GM23338 (cell line): Measurements from ENCODE around the gene KCNK3. TPM values are rescaled to one million over a fixed set of nuclear protein-coding genes. Genes with fewer than 3 reads are reported as not detected.

Source experiments
- ATAC-seq: fragments of 200-7000 bp; cut with Tn5 transposase; 3 replicates; pipeline ENCODE4 v1.9.1; 2020
- DNase-seq: peaks from one replicate; pipeline ENCODE4 v3.0.0-alpha.2; 2015; ENCODE audit warnings: low spot score
- H2AFZ ChIP-seq: fragments of 200-600 bp; sonication (generic); 2 replicates; pipeline ENCODE4 v1.8.0; 2016; ENCODE audit warnings: antibody characterized with exemption, mild to moderate bottlenecking, moderate library complexity
- H3F3A ChIP-seq: fragments of 200-600 bp; sonication (generic); replicated peaks from 2 replicates; pipeline ENCODE4 v1.8.0; 2017; ENCODE audit warnings: antibody characterized with exemption, mixed run types, low read depth
- H3K27ac ChIP-seq: fragments of 200-600 bp; sonication (generic); 2 replicates; pipeline ENCODE4 v1.6.1; 2016; ENCODE audit warnings: low read depth
- H3K27me3 ChIP-seq: fragments of 200-600 bp; sonication (generic); 2 replicates; pipeline ENCODE4 v1.8.0; 2016; ENCODE audit warnings: mild to moderate bottlenecking, mixed run types, moderate library complexity; ENCODE audit not compliant: insufficient read depth
- H3K36me3 ChIP-seq: fragments of 200-600 bp; sonication (generic); 2 replicates; pipeline ENCODE4 v1.8.0; 2016; ENCODE audit warnings: mild to moderate bottlenecking; ENCODE audit not compliant: insufficient read depth
- H3K4me1 ChIP-seq: fragments of 200-600 bp; sonication (generic); 2 replicates; pipeline ENCODE4 v1.8.0; 2016; ENCODE audit warnings: mild to moderate bottlenecking, moderate library complexity; ENCODE audit not compliant: insufficient read depth
- H3K4me2 ChIP-seq: fragments of 200-600 bp; sonication (generic); 2 replicates; pipeline ENCODE4 v1.7.1; 2017; ENCODE audit warnings: mixed run types
- H3K4me3 ChIP-seq: fragments of 200-600 bp; sonication (generic); 2 replicates; pipeline ENCODE4 v1.6.1; 2016; ENCODE audit warnings: mixed run types
- H3K79me2 ChIP-seq: fragments of 200-600 bp; sonication (generic); replicated peaks from 2 replicates; pipeline ENCODE4 v1.8.0; 2017; ENCODE audit warnings: mild to moderate bottlenecking; ENCODE audit not compliant: insufficient read depth
- H3K9me2 ChIP-seq: fragments of 200-600 bp; sonication (generic); 2 replicates; pipeline ENCODE4 v1.8.0; 2017; ENCODE audit not compliant: insufficient read depth
- H4K20me1 ChIP-seq: fragments of 200-600 bp; sonication (generic); replicated peaks from 2 replicates; pipeline ENCODE4 v1.8.0; 2017; ENCODE audit warnings: mild to moderate bottlenecking; ENCODE audit not compliant: insufficient read depth
- H3K27ac Mint-ChIP-seq: 2 replicates; pipeline ENCODE4 v1.8.0; 2020; ENCODE audit warnings: inconsistent platforms, mild to moderate bottlenecking, moderate library complexity, mixed read lengths
- H3K27me3 Mint-ChIP-seq: 3 replicates; pipeline ENCODE4 v1.8.0; 2022; ENCODE audit warnings: low read depth, mild to moderate bottlenecking, moderate library complexity, mixed read lengths, inconsistent platforms; ENCODE audit not compliant: insufficient read depth, poor library complexity
- H3K36me3 Mint-ChIP-seq: 3 replicates; pipeline ENCODE4 v1.8.0; 2021; ENCODE audit warnings: low read depth, mild to moderate bottlenecking, inconsistent platforms, moderate library complexity, mixed read lengths
- H3K4me1 Mint-ChIP-seq: 3 replicates; pipeline ENCODE4 v1.8.0; 2020; ENCODE audit warnings: mild to moderate bottlenecking, inconsistent platforms, mixed read lengths
- H3K4me3 Mint-ChIP-seq: 3 replicates; pipeline ENCODE4 v1.8.0; 2021; ENCODE audit warnings: moderate library complexity, mild to moderate bottlenecking, inconsistent platforms, mixed read lengths
- H3K9me3 Mint-ChIP-seq: 3 replicates; pipeline ENCODE4 v1.8.0; 2020; ENCODE audit warnings: moderate library complexity, mild to moderate bottlenecking, inconsistent platforms, mixed read lengths
- CREB1 ChIP-seq: fragments of 250-450 bp; sonication (Bioruptor Pico); IDR thresholded peaks from 2 replicates; pipeline ENCODE4 v1.5.0; 2020; ENCODE audit warnings: low read depth, mild to moderate bottlenecking, moderate library complexity
- EZH2 ChIP-seq: fragments of 200-600 bp; sonication (generic); IDR thresholded peaks from one replicate; pipeline ENCODE4 v1.8.0; 2017; ENCODE audit warnings: antibody characterized with exemption, mild to moderate bottlenecking, low read depth; ENCODE audit not compliant: unreplicated experiment
- EZH2phosphoT487 ChIP-seq: fragments of 200-600 bp; sonication (generic); IDR thresholded peaks from one replicate; pipeline ENCODE4 v1.8.1; 2018; ENCODE audit warnings: antibody characterized with exemption; ENCODE audit not compliant: unreplicated experiment
- JUNB ChIP-seq: IDR thresholded peaks from one replicate; pipeline ENCODE4 v1.6.1; 2016; ENCODE audit warnings: antibody characterized with exemption; ENCODE audit not compliant: unreplicated experiment
- POLR2AphosphoS5 ChIP-seq: IDR thresholded peaks from 2 replicates; pipeline ENCODE4 v1.6.1; 2016; ENCODE audit warnings: antibody characterized with exemption, low read depth
- STAT1 ChIP-seq: IDR thresholded peaks from one replicate; pipeline ENCODE4 v1.6.1; 2016; ENCODE audit warnings: antibody characterized with exemption; ENCODE audit not compliant: unreplicated experiment
- ZNF114 ChIP-seq: fragments of 250-450 bp; sonication (Bioruptor Pico); IDR thresholded peaks from 2 replicates; pipeline ENCODE4 v1.5.0; 2020; ENCODE audit warnings: mild to moderate bottlenecking, moderate library complexity
- ZNF331 ChIP-seq: fragments of 250-450 bp; sonication (Bioruptor Pico); IDR thresholded peaks from 2 replicates; pipeline ENCODE4 v1.5.0; 2020; ENCODE audit warnings: low read depth, mild to moderate bottlenecking, moderate library complexity
- polyA plus RNA-seq: library from polyadenylated mRNA; unstranded; fragments of >200 nt; fragmentation: Nextera tagmentation; extraction: Ambion mirVana; gene quantifications from 2 replicates; pipeline ENCODE4 v1.2.1, GENCODE V29; 2016
- total RNA-seq: library from RNA; depleted of rRNA; stranded (reverse); fragments of >200 nt; shearing (Covaris generic); gene quantifications from 2 replicates; pipeline ENCODE4 v1.2.3, GENCODE V29; 2014
- TF ChIP-seq, protein P1 (sequence below): fragments of 250-450 bp; sonication (Bioruptor Pico); IDR thresholded peaks from 2 replicates; pipeline ENCODE4 v1.5.0; 2020; ENCODE audit warnings: mild to moderate bottlenecking, moderate library complexity
- TF ChIP-seq, protein P2 (sequence below), 2 experiments: fragments of 200-600 bp in 1 of 2; sonication (generic) in 1 of 2; conservative IDR thresholded peaks; 2 replicates each; pipeline versions ENCODE4 v1.5.1 to v1.6.1; 2016 to 2017; ENCODE audit warnings: antibody characterized with exemption in 2 of 2, low read depth in 2 of 2, mild to moderate bottlenecking in 2 of 2, moderate library complexity in 1 of 2
- TF ChIP-seq, protein P3 (sequence below): IDR thresholded peaks from 2 replicates; pipeline ENCODE4 v1.6.1; 2016; ENCODE audit warnings: antibody characterized with exemption

Gene KCNK3
- total and polyA plus RNA-seq, 2 experiments from 2014 or later: not detected

GRCh38 chr2:26722328-26722727 lies 29.8 kb downstream of the KCNK3 start (continued):
- TF ChIP-seq, protein P1, sequence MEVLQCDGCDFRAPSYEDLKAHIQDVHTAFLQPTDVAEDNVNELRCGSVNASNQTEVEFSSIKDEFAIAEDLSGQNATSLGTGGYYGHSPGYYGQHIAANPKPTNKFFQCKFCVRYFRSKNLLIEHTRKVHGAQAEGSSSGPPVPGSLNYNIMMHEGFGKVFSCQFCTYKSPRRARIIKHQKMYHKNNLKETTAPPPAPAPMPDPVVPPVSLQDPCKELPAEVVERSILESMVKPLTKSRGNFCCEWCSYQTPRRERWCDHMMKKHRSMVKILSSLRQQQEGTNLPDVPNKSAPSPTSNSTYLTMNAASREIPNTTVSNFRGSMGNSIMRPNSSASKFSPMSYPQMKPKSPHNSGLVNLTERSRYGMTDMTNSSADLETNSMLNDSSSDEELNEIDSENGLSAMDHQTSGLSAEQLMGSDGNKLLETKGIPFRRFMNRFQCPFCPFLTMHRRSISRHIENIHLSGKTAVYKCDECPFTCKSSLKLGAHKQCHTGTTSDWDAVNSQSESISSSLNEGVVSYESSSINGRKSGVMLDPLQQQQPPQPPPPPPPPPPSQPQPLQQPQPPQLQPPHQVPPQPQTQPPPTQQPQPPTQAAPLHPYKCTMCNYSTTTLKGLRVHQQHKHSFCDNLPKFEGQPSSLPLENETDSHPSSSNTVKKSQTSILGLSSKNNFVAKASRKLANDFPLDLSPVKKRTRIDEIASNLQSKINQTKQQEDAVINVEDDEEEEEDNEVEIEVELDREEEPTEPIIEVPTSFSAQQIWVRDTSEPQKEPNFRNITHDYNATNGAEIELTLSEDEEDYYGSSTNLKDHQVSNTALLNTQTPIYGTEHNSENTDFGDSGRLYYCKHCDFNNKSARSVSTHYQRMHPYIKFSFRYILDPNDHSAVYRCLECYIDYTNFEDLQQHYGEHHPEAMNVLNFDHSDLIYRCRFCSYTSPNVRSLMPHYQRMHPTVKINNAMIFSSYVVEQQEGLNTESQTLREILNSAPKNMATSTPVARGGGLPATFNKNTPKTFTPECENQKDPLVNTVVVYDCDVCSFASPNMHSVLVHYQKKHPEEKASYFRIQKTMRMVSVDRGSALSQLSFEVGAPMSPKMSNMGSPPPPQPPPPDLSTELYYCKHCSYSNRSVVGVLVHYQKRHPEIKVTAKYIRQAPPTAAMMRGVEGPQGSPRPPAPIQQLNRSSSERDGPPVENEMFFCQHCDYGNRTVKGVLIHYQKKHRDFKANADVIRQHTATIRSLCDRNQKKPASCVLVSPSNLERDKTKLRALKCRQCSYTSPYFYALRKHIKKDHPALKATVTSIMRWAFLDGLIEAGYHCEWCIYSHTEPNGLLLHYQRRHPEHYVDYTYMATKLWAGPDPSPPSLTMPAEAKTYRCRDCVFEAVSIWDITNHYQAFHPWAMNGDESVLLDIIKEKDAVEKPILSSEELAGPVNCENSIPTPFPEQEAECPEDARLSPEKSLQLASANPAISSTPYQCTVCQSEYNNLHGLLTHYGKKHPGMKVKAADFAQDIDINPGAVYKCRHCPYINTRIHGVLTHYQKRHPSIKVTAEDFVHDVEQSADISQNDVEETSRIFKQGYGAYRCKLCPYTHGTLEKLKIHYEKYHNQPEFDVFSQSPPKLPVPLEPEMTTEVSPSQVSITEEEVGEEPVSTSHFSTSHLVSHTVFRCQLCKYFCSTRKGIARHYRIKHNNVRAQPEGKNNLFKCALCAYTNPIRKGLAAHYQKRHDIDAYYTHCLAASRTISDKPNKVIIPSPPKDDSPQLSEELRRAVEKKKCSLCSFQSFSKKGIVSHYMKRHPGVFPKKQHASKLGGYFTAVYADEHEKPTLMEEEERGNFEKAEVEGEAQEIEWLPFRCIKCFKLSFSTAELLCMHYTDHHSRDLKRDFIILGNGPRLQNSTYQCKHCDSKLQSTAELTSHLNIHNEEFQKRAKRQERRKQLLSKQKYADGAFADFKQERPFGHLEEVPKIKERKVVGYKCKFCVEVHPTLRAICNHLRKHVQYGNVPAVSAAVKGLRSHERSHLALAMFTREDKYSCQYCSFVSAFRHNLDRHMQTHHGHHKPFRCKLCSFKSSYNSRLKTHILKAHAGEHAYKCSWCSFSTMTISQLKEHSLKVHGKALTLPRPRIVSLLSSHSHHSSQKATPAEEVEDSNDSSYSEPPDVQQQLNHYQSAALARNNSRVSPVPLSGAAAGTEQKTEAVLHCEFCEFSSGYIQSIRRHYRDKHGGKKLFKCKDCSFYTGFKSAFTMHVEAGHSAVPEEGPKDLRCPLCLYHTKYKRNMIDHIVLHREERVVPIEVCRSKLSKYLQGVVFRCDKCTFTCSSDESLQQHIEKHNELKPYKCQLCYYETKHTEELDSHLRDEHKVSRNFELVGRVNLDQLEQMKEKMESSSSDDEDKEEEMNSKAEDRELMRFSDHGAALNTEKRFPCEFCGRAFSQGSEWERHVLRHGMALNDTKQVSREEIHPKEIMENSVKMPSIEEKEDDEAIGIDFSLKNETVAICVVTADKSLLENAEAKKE (CRISPR knock-in tag): no peak
- TF ChIP-seq ZNF331 (no peak), EZH2phosphoT487 (no peak)

DNA sequence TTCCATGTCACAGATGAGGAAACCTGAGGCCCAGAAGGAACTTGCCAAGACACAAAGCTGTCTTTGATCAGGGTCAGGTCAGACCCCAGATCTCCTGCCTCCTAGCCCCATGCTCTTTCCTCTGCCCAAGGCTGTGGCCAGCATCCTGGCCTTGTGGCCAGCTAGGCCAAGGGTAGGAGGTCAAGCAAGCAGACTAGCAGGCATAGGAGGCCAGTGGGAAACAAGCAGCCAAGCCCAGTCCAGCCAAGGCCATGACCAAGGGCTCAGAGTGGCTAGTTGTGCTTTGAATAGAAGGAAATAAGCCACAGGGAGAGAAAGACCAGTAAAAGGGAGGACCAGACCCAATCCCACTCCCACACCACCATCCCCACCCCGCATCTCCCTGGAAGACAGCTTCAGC lies 30.4 kb downstream of the KCNK3 start:
- no peaks in the 10 kb centered on the region for H4K20me1 ChIP-seq
- no peaks in the 10 kb centered on the region for H3K27me3 ChIP-seq
- Mint-ChIP-seq H3K27ac (no peak overlapping the region), H3K36me3 (no peaks in the 10 kb centered on the region), H3K4me3 (no peak overlapping the region), H3K4me1 (peaks cover 13% of the 10 kb centered on the region), H3K9me3 (no peaks in the 10 kb centered on the region), H3K27me3 (peaks cover 11% of the 10 kb centered on the region)
- no peak for ATAC-seq
- no peak overlapping the region for H3K27ac ChIP-seq
- no peak for DNase-seq
- no peaks in the 10 kb centered on the region for H3F3A ChIP-seq
- no peak overlapping the region for H3K4me3 ChIP-seq
- H3K9me2 ChIP-seq: no peaks in the 10 kb centered on the region
- H3K4me1 ChIP-seq: peaks cover 5% of the 10 kb centered on the region
- H3K79me2 ChIP-seq: no peaks in the 10 kb centered on the region
- no peak overlapping the region for H2AFZ ChIP-seq
- TF ChIP-seq CREB1 (CRISPR knock-in tag) (no peak), JUNB (no peak), POLR2AphosphoS5 (no peak), EZH2 (no peak), STAT1 (no peak), ZNF114 (CRISPR knock-in tag) (no peak)
- TF ChIP-seq, protein P2, sequence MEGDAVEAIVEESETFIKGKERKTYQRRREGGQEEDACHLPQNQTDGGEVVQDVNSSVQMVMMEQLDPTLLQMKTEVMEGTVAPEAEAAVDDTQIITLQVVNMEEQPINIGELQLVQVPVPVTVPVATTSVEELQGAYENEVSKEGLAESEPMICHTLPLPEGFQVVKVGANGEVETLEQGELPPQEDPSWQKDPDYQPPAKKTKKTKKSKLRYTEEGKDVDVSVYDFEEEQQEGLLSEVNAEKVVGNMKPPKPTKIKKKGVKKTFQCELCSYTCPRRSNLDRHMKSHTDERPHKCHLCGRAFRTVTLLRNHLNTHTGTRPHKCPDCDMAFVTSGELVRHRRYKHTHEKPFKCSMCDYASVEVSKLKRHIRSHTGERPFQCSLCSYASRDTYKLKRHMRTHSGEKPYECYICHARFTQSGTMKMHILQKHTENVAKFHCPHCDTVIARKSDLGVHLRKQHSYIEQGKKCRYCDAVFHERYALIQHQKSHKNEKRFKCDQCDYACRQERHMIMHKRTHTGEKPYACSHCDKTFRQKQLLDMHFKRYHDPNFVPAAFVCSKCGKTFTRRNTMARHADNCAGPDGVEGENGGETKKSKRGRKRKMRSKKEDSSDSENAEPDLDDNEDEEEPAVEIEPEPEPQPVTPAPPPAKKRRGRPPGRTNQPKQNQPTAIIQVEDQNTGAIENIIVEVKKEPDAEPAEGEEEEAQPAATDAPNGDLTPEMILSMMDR (conservative IDR thresholded peaks at IDR 0.05; ENCODE audit: low read depth in 2 of 2): no peak
- TF ChIP-seq, protein P3, sequence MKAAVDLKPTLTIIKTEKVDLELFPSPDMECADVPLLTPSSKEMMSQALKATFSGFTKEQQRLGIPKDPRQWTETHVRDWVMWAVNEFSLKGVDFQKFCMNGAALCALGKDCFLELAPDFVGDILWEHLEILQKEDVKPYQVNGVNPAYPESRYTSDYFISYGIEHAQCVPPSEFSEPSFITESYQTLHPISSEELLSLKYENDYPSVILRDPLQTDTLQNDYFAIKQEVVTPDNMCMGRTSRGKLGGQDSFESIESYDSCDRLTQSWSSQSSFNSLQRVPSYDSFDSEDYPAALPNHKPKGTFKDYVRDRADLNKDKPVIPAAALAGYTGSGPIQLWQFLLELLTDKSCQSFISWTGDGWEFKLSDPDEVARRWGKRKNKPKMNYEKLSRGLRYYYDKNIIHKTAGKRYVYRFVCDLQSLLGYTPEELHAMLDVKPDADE: no peak
- H3K36me3 ChIP-seq: no peaks in the 10 kb centered on the region
- no peak overlapping the region for H3K4me2 ChIP-seq
